KBM-7 (cell line): ENCODE measurements around the gene SNRNP70.

Source experiments
- DNase-seq: peaks from one replicate; pipeline ENCODE4 v3.0.0-alpha.2; 2015
- in situ Hi-C: fragments of 300-500 bp; cut with MboI; formaldehyde crosslinking; loops from 2 replicates; pipeline ENCODE4 v1.14.3; 2020; ENCODE audit warnings: low sequenced_read_pairs, low pct_unique_long_range_greater_than_20kb, mixed read lengths

The SNRNP70 gene

DNA sequence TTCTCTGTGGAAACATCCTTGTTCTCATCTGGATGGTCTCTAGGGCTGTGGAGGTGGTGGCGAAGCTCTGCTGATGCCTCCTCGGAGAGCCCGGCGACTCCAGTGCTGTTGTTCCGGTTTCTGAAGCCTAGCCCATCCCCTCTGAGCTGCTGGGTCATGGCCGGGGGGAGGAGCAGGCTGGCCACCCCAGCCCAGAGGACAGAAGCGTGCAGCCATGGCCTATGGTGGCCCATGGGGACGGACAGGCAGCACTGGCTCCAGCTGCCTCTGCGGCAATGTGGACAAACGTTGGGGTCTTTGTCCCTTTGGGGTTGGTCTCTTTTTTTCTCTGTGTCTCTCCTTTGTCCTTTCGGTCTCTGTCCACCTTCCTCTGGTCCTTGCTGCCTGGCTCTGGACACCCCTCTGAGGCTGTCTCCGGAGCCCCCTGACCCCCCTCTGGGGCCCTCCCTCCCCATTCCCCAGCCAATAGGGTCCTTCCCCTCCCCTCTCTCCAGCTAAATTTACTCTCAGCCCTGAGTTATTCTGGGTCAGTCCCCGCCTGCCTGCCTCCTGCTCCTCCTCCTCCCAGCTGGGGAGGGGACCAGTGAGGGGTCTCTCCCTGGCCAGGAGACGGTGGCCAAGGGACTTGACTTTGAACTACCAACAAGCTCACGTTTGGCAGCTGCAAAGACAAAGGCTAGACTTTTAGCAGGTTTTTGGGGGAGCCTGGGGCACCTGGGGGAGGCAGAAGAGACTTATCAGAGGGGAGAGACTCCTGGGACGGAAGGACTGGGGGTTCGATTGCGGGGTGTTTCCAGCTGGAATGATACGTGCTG is 70.0 kb downstream of the SNRNP70 start, which contains the start of gene HRC:
Gene HRC (minus strand): TSS at position 392 of the 815 bp plus-strand sequence. CDS start 159 bp downstream, at position 233.
- DNase-seq = no peak
- in situ Hi-C loops = no loop called here

DNA sequence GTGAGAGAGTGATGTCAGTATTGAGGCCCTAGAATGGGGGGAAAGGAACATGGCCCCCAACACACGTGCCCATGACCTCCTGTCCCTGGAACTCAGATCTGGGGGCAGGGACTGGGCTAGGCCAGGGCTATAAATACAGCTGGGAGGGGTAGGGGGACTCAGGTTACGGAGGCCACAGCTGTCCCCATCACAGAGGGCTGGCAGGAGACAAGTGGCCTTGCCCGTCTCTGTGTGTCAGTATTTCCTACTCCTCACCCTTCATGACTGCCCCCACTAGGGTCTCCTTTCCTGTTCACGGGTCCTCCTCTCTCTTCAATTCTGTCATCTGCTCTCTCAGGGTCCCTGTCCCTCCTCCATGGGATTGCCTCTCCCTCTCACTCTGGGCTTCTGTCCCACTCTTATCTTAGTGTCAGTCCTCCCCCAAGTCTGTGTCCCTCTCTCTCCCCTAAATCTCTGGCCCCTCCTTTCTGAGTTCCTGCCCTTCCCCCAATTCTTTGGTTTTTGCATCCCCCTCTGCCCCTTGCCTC is 70.6 kb downstream of the SNRNP70 start:
- in situ Hi-C loops = no loop called here

DNA sequence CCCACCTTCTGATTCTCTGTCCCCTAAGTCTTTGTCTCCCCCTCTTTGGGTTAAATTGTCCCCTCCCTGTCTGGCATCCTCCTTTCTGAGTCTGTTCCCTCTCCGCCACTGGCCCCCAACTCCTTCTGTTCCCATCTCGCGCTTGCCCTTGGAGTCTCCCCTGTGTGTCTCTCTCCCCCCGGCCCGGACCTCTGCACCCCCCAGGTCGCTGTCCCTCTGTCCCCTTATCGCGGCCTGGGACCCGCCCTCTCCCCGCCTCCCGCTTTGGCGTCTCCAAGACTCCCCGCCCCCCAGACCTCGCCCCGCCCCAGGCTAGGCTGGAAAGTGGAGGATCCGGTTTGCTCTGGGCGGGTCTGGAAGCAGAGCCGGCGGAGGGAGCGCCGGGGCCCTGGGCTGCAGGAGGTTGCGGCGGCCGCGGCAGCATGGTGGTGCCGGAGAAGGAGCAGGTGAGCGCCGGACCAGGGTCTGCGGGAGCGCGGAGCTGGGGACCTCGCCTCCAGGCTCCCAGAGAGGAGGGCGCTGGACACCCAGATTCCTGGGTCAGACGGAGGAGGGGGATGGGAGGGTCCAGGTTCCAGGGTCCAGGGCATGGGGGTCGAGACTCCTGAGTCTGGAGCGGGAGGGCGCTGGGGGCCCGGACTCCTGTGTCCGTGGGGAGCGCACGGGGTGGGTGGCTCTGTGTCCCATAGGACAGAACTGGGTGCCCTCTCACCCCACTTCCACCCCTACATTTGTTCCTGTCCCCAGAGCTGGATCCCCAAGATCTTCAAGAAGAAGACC is 72.4 kb downstream of the SNRNP70 start, which contains the start of gene TRPM4:
Gene TRPM4 (plus strand): TSS at position 348 of the 780 bp plus-strand sequence. CDS start 75 bp downstream, at position 423.
- DNase-seq = peak; percentile 71
- in situ Hi-C loops = no loop called here

More for the DNA sequence above, 70.6 kb downstream of the SNRNP70 start:
- no peak for DNase-seq
